Measurements from ENCODE around the gene ANKRD33B.

GRCh38 chr5:10599113-10599512 lies 35.2 kb downstream of the ANKRD33B start:
- TF ChIP-seq POLR2AphosphoS5 (IDR thresholded peaks at IDR 0.05; ENCODE audit: low read depth, low read length) (no peak), MEF2D (CRISPR knock-in tag; IDR thresholded peaks at IDR 0.05) (no peak), ZNF281 (CRISPR knock-in tag; IDR thresholded peaks at IDR 0.05; ENCODE audit: borderline replicate concordance) (no peak), CTCF (CRISPR knock-in tag; IDR thresholded peaks at IDR 0.05) (no peak), POLR2A (IDR thresholded peaks at IDR 0.05; ENCODE audit: insufficient read depth in 1 of 2, low read depth in 2 of 2, low read length in 2 of 2) (no peak), ZFP36L1 (CRISPR knock-in tag; IDR thresholded peaks at IDR 0.05) (no peak), MTA1 (CRISPR knock-in tag; IDR thresholded peaks at IDR 0.05; ENCODE audit: borderline replicate concordance) (no peak), CREB3 (CRISPR knock-in tag; IDR thresholded peaks at IDR 0.05) (no peak), ETS1 (CRISPR knock-in tag; IDR thresholded peaks at IDR 0.05) (no peak), KLF15 (CRISPR knock-in tag; IDR thresholded peaks at IDR 0.05; ENCODE audit: borderline replicate concordance) (no peak), MYC (CRISPR knock-in tag; IDR thresholded peaks at IDR 0.05; ENCODE audit: borderline replicate concordance) (no peak)
